ENCODE results near the gene TMEM273.
"Not testable (repeated sequence)": the region's sequence is repeated elsewhere in the genome, so short reads cannot be mapped to it uniquely, and the experiment has no call there.

The TMEM273 gene

GRCh38 chr10:49202266-49202665 lies 14.1 kb upstream of the TMEM273 start:
- DNase-seq = no peak

GRCh38 chr10:49200854-49201253 lies 12.7 kb upstream of the TMEM273 start:
- no peak for DNase-seq

- no peak for DNase-seq
Measured at GRCh38 chr10:49197171-49197570, 9.0 kb upstream of the TMEM273 start.

GRCh38 chr10:49195864-49196263 lies 7.7 kb upstream of the TMEM273 start:
- not testable (repeated sequence) for DNase-seq

GRCh38 chr10:49194212-49194920 lies 6.2 kb upstream of the TMEM273 start:
- no peak for DNase-seq

- DNase-seq = no peak
Measured at GRCh38 chr10:49191349-49191748, 3.2 kb upstream of the TMEM273 start.

- no peak for DNase-seq
Measured at GRCh38 chr10:49189422-49189821, 1.2 kb upstream of the TMEM273 start.

- DNase-seq = no peak
Measured at GRCh38 chr10:49187044-49187484, 1.1 kb downstream of the TMEM273 start.

- DNase-seq = no peak
Measured at GRCh38 chr10:49186613-49187012, 1.6 kb downstream of the TMEM273 start.

- no peak for DNase-seq
Measured at GRCh38 chr10:49185213-49185612, 3.0 kb downstream of the TMEM273 start.

GRCh38 chr10:49184642-49185111 lies 3.5 kb downstream of the TMEM273 start:
- DNase-seq = no peak

- DNase-seq = no peak
Measured at GRCh38 chr10:49183596-49184542, 4.3 kb downstream of the TMEM273 start.

GRCh38 chr10:49182776-49183175 lies 5.4 kb downstream of the TMEM273 start:
- DNase-seq = no peak

- DNase-seq = no peak
Measured at GRCh38 chr10:49180444-49180860, 7.7 kb downstream of the TMEM273 start.

GRCh38 chr10:49179699-49180443 lies 8.3 kb downstream of the TMEM273 start:
- DNase-seq = no peak

GRCh38 chr10:49178489-49179471 lies 9.4 kb downstream of the TMEM273 start:
- DNase-seq = no peak

- DNase-seq = no peak
Measured at GRCh38 chr10:49177391-49178355, 10.5 kb downstream of the TMEM273 start.

GRCh38 chr10:49176310-49177268 lies 11.6 kb downstream of the TMEM273 start:
- no peak for DNase-seq

- DNase-seq = no peak
Measured at GRCh38 chr10:49175587-49176309, 12.4 kb downstream of the TMEM273 start.
